Measurements from ENCODE around the gene TGIF1.
"Not testable (repeated sequence)": the region's sequence is repeated elsewhere in the genome, so short reads cannot be mapped to it uniquely, and the experiment has no call there.

TGIF1 gene

DNA sequence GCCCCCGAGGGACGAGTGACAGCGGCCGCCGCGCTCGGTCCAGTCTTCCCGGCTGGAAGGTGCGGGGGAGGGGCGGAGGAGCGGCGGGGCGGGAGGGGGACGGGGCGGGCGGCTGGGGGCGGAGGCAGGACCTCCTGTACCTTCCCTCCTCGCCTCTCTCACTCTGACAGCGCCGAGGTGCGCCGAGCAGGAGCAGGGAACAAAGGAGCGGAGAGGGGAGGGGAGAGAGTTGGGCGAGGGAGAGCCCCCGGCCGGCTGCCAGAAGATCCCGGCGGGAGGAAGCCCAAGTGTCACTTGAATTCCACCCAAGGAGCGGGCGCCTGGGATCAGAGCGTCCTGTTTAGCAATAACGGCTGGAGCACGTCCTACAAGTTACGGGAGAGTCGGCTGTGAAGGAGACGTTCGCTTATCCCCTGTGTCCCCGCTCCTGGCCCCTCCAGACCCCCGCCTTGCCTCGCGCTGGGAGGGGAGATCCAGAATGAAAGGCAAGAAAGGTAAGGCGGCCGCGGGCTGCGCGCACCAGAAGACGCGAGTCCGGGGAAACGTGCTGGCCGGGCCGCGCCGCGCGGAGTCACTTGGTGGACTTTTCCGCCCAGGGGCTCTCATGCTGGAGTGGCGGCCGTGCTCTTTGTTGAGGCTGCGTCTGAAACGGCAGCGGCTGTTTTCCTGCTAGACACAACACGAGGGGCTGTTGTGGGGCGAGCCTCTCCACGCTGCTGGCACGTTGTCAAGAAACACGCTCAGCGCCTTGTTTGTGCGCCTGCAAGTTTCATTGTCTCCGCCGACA is at the start of gene TGIF1:
Gene TGIF1, plus strand, starts transcription at position 161 of the 787 bp plus-strand sequence. Its CDS starts 318 bp downstream, at position 479.
- DNase-seq (ENCODE audit: low spot score): peak; percentile 31

GRCh38 chr18:3400567-3401296 is 49.2 kb upstream of the TGIF1 start:
- DNase-seq (ENCODE audit: low spot score): no peak

- DNase-seq (ENCODE audit: low spot score): no peak
Observed at GRCh38 chr18:3401669-3402620, 48.0 kb upstream of the TGIF1 start.

- peak; percentile 19 for DNase-seq (ENCODE audit: low spot score)
Observed at GRCh38 chr18:3402982-3403451, 47.0 kb upstream of the TGIF1 start.

- no peak for DNase-seq (ENCODE audit: low spot score)
Observed at GRCh38 chr18:3405713-3406112, 44.3 kb upstream of the TGIF1 start.

DNA sequence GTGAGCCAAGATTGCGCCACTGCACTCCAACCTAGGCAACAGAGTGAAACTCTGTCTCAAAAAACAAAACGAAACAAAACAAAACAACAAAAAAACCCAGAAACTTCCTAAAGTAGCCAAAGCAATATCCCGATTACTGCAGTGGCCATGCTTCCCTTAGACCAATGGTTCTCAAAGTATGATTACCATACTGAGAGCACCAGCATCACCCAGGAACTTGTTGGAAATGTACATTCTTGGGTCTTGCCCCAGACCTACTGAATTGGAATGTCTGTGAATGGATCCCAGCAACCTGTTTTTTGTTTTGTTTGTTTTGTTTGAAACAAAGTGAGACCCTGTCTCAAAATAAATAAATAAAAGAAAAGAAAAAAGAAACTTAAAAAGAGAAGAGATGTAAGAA is 41.9 kb upstream of the TGIF1 start:
- DNase-seq (ENCODE audit: low spot score): no peak

DNA sequence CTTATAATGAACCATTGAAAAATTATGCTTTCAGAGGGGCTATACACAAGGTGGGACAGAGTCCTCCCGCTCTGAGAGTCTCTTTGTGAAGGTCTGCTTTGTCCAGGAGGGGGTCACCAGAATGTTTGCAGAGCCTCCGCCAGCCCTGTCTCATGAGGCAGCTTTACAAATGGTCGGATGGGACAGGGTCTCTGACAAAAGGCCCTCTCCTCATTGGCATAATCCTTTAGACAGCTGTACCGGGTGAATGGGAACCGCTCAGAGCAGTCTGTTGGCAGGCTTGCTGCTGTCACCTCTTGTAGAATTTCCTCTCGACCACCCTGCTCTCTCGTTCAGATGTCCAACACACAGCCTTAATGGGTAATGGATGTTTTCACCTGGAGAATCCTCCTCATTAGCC is 40.2 kb upstream of the TGIF1 start:
- no peak for DNase-seq (ENCODE audit: low spot score)

DNA sequence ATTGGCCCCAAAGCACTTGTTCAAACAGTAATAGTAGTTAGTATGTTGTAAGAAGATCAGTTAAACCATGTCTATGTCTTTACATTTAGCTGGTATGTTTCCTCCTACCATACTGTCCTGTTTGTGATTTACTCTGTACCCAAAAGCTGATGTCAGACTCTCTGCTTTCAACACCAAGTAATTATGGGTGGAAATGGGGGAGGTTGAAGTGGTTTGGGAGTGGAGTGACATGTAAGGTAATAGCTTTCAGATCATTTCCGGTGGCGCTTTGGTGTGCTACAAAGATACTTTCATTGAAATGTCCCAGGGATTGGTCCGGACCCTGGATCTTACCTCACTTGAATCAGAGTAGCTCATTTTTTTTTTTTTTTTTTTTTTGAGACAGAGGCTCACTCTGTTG is 39.7 kb upstream of the TGIF1 start:
- DNase-seq (ENCODE audit: low spot score): no peak

DNA sequence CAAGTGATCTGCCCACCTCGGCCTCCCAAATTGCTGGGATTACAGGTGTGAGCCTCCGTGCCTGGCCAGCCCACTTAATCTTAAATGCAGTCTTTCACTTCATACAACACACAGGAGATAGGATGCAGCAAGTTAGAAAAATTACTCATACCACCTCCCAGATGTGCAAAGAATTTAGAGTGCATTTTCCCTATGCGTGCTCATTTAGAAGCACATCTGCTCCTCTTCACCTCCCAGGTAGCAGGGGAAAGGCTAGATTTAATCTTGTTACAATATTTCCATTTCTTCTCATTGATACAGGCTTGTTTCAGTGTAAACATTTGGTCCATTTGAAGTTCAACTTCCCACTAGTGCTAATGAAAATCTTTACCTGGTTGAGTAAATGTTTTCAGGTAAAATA is 39.1 kb upstream of the TGIF1 start:
- not testable (repeated sequence) for DNase-seq (ENCODE audit: low spot score)

- no peak for DNase-seq (ENCODE audit: low spot score)
Observed at GRCh38 chr18:3411327-3411726, 38.6 kb upstream of the TGIF1 start.

DNA sequence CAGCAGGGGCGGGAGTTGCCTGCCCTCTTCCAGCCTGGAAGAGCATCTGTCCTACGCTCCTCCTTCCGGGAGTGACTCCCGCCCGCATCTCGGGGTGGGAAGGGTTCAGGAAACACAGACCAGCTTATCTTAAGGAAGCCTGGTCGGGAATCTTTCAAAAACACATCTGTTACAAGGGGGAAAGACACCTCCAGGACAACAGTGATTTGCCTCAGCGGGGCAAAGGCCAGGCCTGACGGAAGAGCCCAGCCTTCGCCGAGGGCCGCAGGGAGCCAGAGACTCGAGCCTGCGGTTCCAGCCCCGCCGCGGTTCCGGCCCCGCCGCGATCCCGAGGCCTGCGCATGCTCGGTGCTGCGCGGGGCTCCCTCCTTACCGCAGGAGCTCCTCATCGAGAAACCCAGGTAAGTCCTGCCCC is 38.1 kb upstream of the TGIF1 start:
- peak; percentile 57 for DNase-seq (ENCODE audit: low spot score)

- DNase-seq (ENCODE audit: low spot score): not testable (repeated sequence)
Observed at GRCh38 chr18:3412528-3412927, 37.4 kb upstream of the TGIF1 start.

- no peak for DNase-seq (ENCODE audit: low spot score)
Observed at GRCh38 chr18:3415110-3415509, 34.9 kb upstream of the TGIF1 start.

GRCh38 chr18:3418083-3418482 is 31.9 kb upstream of the TGIF1 start:
- no peak for DNase-seq (ENCODE audit: low spot score)

DNA sequence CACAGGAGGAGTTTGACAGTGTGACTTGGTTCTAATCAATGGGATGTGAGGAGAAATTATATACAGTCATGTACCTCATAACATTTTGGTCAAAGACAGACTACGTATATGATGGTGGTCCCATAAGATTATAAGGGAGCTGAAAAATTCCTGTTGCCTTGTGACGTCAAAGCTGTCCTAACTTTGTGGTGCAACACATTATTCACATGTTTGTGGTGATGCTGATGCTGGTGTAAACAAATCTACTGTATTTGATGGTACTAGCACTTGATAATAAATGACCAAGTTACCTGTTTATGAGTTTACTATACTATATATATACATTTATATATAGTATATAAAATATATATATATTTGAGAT is 29.1 kb upstream of the TGIF1 start:
- DNase-seq (ENCODE audit: low spot score): no peak

DNA sequence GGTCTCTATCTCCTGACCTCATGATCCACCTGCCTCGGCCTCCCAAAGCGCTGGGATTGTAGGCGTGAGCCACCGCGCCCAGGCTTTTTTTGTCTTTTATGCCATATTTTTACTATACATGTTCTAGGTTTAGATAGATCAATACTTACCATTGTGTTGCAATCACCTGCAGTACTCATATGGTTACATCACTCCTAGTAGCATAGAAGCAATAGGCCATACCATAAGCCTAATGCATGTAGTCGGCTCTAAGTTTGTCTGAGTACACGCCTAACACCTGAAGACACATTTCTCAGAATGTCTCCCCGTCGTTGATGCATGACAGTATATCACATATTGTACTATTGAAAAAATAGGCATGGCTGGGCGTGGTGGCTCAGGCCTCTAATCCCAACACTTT is 27.1 kb upstream of the TGIF1 start:
- DNase-seq (ENCODE audit: low spot score): no peak

DNA sequence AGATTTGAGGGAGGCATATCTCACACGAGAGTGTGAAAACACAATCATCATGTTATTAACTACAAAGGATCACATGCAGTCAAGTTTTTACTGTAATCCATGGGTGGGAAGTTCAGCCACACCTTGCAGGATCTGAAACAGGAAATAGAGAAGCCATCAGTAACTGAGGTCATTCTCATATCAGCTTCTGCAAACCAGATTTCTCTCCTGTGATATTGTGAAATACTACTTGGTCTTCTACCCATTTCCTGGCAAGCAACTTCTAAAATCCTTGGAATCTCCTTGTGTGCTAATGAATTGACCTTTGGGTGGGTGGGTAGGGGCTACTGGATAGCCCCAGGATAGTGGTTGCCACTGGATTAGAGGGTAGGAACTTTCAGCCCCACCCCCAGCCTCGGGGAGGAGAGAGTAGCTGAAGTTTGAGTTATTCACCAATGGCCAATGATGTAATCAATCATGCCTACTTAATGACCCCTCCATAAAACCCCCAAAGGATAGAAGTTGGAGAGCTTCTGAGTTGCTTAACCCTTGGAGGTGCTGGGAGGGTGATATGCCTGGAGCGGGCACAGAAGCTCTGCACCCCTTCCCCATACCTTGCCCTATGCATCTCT is 25.6 kb upstream of the TGIF1 start:
- no peak for DNase-seq (ENCODE audit: low spot score)

DNA sequence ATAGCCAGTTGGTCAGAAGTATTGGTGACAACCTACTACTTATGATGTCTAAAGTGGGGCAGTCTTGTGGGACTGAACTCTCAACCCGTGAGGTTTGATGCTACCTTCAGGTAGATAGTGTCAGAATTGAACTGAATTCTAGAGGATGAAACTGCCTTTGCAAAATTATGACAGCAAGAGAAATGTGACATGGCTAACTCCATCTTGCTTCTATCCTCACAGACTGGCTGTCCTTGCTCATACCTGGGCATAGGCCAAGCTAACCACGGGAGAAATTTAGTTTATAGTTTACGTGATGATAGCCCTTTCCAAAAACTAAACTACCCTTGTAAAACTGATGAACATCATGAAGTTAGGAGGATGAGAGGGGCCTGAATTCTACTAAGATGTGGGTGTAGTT is 24.9 kb upstream of the TGIF1 start:
- no peak for DNase-seq (ENCODE audit: low spot score)

DNA sequence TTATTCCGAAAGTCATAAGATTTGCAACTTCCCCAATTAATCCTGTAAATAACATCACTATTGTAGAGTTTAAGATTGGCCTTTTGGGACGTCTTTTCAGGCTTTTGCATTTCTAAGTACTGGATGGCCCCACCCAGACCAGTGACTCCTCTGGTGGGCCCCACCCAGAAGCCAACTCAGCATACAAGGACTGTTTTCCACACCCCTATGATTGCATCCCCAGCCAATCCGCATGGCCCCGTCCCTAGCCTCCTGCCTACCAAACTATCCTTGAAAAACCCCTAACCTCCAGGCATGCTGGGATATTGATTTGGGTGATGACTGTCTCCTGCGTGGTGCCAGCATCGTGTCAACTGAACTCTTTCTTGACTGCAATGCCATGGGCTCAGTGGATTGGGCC is 24.5 kb upstream of the TGIF1 start:
- no peak for DNase-seq (ENCODE audit: low spot score)

GRCh38 chr18:3426074-3426473 is 23.9 kb upstream of the TGIF1 start:
- no peak for DNase-seq (ENCODE audit: low spot score)

GRCh38 chr18:3427944-3428343 is 22.0 kb upstream of the TGIF1 start:
- no peak for DNase-seq (ENCODE audit: low spot score)

- DNase-seq (ENCODE audit: low spot score): no peak
Observed at GRCh38 chr18:3429121-3429520, 20.9 kb upstream of the TGIF1 start.

Measured in AG08395 (cell line).